ENCODE measurements around the gene GRIK5.

DNA sequence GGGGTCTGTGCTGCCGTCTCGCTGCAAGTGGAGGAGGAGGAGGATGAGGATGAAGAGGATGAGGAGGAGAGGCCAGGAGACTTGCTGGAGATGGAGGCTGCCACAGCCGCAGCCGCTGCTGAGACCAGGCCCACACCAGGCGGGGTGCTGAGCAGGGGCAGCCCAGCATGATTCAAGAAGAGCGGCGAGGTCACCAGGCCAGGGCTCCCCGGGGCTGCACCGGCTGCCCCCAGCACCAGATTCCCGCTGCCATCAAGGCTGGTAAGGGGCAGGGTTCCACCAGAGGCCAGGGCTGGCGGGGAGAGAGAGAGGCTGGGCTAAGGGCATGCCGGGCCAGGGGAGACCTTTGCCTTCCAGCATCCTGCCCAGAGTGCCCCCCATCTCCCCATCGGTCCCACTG lies 21.3 kb upstream of the GRIK5 start:
- TF ChIP-seq, protein P1, sequence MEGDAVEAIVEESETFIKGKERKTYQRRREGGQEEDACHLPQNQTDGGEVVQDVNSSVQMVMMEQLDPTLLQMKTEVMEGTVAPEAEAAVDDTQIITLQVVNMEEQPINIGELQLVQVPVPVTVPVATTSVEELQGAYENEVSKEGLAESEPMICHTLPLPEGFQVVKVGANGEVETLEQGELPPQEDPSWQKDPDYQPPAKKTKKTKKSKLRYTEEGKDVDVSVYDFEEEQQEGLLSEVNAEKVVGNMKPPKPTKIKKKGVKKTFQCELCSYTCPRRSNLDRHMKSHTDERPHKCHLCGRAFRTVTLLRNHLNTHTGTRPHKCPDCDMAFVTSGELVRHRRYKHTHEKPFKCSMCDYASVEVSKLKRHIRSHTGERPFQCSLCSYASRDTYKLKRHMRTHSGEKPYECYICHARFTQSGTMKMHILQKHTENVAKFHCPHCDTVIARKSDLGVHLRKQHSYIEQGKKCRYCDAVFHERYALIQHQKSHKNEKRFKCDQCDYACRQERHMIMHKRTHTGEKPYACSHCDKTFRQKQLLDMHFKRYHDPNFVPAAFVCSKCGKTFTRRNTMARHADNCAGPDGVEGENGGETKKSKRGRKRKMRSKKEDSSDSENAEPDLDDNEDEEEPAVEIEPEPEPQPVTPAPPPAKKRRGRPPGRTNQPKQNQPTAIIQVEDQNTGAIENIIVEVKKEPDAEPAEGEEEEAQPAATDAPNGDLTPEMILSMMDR (IDR thresholded peaks at IDR 0.05), result no peak
- no peak for TF ChIP-seq POLR2A (IDR thresholded peaks at IDR 0.05)

All from right lobe of liver (tissue), 4 donors.